H1 (cell line): ENCODE measurements around the gene BUD23. TPM values are rescaled to one million over a fixed set of nuclear protein-coding genes. Genes with fewer than 3 reads are reported as not detected.

Experiments used
- CTCF ChIA-PET: fragments of 300-600 bp; sonication (Branson Sonifier 250); formaldehyde crosslinking; loops from one replicate; lab custom pipeline; 2021; ENCODE audit not compliant: partially characterized antibody; lab: Charles Lee
- POLR2A ChIA-PET: fragments of 300-600 bp; sonication (Branson Sonifier 250); formaldehyde crosslinking; loops from one replicate; lab custom pipeline; 2021; ENCODE audit warnings: inconsistent platforms; ENCODE audit not compliant: partially characterized antibody; lab: Charles Lee
- DNase-seq, 2 experiments: peaks; one replicate each; pipeline versions ENCODE4 v3.0.0 to v3.0.0-alpha.2; 2010 to 2022; ENCODE audit warnings: low spot score in 2 of 2, low read depth in 1 of 2, mixed read lengths in 1 of 2
- FAIRE-seq: peaks from 2 replicates; lab custom pipeline; 2011; peaks lifted over from hg19 to GRCh38; lab: Jason Lieb, UNC
- H2AFZ ChIP-seq: 2 replicates; pipeline ENCODE4 v1.8.1; 2012; ENCODE audit warnings: low read length, inconsistent platforms
- H2AK5ac ChIP-seq: 2 replicates; pipeline ENCODE4 v1.6.1; 2013; ENCODE audit warnings: low read depth, low read length
- H2BK120ac ChIP-seq: replicated peaks from 2 replicates; pipeline ENCODE3; 2013; ENCODE audit warnings: low read depth, low read length, inconsistent platforms
- H2BK12ac ChIP-seq: 2 replicates; pipeline ENCODE4 v1.6.1; 2013; ENCODE audit warnings: low read depth, low read length
- H2BK15ac ChIP-seq: 2 replicates; pipeline ENCODE4 v1.6.1; 2013; ENCODE audit warnings: low read length
- H2BK20ac ChIP-seq: 2 replicates; pipeline ENCODE4 v1.6.1; 2013; ENCODE audit warnings: low read length
- H2BK5ac ChIP-seq: 2 replicates; pipeline ENCODE4 v1.6.1; 2013; ENCODE audit warnings: low read depth, low read length
- H3K14ac ChIP-seq: 2 replicates; pipeline ENCODE4 v1.6.1; 2013; ENCODE audit warnings: inconsistent platforms; ENCODE audit not compliant: insufficient read length
- H3K18ac ChIP-seq: 2 replicates; pipeline ENCODE4 v1.6.1; 2013; ENCODE audit warnings: low read length; ENCODE audit errors: extremely low read depth
- H3K23ac ChIP-seq: 2 replicates; pipeline ENCODE4 v1.6.1; 2013; ENCODE audit warnings: inconsistent platforms; ENCODE audit not compliant: insufficient read length
- H3K23me2 ChIP-seq: 2 replicates; pipeline ENCODE4 v1.6.1; 2013; ENCODE audit warnings: low read depth, low read length
- H3K27ac ChIP-seq: 2 replicates; pipeline ENCODE4 v1.6.1; 2011; ENCODE audit warnings: low read depth, low read length, inconsistent platforms
- H3K27me3 ChIP-seq, 4 experiments: replicated peaks in 1 of 4; 1 replicate in 1 of 4; 2 replicates in 3 of 4; pipeline versions ENCODE4 v1.6.1 to v1.8.1; 2011 to 2013; ENCODE audit warnings: low read length in 3 of 4, mild to moderate bottlenecking in 3 of 4, inconsistent platforms in 2 of 4, mixed read lengths in 2 of 4, moderate library complexity in 1 of 4; ENCODE audit not compliant: control insufficient read depth in 3 of 4, insufficient read depth in 3 of 4; ENCODE audit errors: extremely low read depth in 1 of 4
- H3K36me3 ChIP-seq, 4 experiments: 2 replicates each; pipeline versions ENCODE4 v1.6.1 to v1.8.1; 2011 to 2013; ENCODE audit warnings: mild to moderate bottlenecking in 4 of 4, low read length in 3 of 4, moderate library complexity in 2 of 4, control low read depth in 1 of 4, inconsistent platforms in 1 of 4; ENCODE audit not compliant: insufficient read depth in 4 of 4, control insufficient read depth in 2 of 4
- H3K4ac ChIP-seq: replicated peaks from 2 replicates; pipeline ENCODE3; 2013; ENCODE audit warnings: low read length, low read depth, mixed read lengths, inconsistent platforms; ENCODE audit not compliant: insufficient read length
- H3K4me1 ChIP-seq, 4 experiments: replicated peaks in 1 of 4; 1 replicate in 1 of 4; 2 replicates in 3 of 4; pipeline versions ENCODE4 v1.6.1 to v1.8.1; 2011 to 2013; ENCODE audit warnings: low read length in 3 of 4, inconsistent platforms in 2 of 4, mixed read lengths in 1 of 4; ENCODE audit not compliant: insufficient read depth in 4 of 4, control insufficient read depth in 3 of 4
- H3K4me2 ChIP-seq, 2 experiments: 2 replicates each; pipeline versions ENCODE4 v1.6.1 to v1.8.1; 2011 to 2013; ENCODE audit warnings: low read depth in 2 of 2, low read length in 2 of 2, control low read depth in 1 of 2, inconsistent platforms in 1 of 2, mild to moderate bottlenecking in 1 of 2; ENCODE audit not compliant: insufficient read depth in 1 of 2
- H3K4me3 ChIP-seq, 4 experiments: fragments of 200-600, 300-600 bp in 1 of 4; sonication (generic), shearing (Covaris generic), sonication (Bioruptor Twin) in 1 of 4; 2 replicates each; pipeline versions ENCODE4 v1.5.1 to v1.8.1; 2011 to 2016; ENCODE audit warnings: low read length in 4 of 4, low read depth in 3 of 4, control low read depth in 2 of 4, inconsistent platforms in 2 of 4, mild to moderate bottlenecking in 2 of 4, mixed read lengths in 1 of 4, moderate library complexity in 1 of 4; ENCODE audit not compliant: insufficient read depth in 2 of 4; ENCODE audit errors: extremely low read depth in 1 of 4
- H3K56ac ChIP-seq: replicated peaks from 2 replicates; pipeline ENCODE3; 2013; ENCODE audit warnings: low read depth, mild to moderate bottlenecking, mixed read lengths, low read length, inconsistent platforms; ENCODE audit not compliant: insufficient read length
- H3K79me1 ChIP-seq: 2 replicates; pipeline ENCODE4 v1.6.1; 2013; ENCODE audit warnings: low read depth, low read length, control low read depth
- H3K79me2 ChIP-seq, 2 experiments: 2 replicates each; pipeline versions ENCODE4 v1.6.1 to v1.8.1; 2012 to 2013; ENCODE audit warnings: low read length in 2 of 2, mild to moderate bottlenecking in 2 of 2, inconsistent platforms in 1 of 2; ENCODE audit not compliant: insufficient read depth in 2 of 2, control insufficient read depth in 1 of 2
- H3K9ac ChIP-seq, 4 experiments: replicated peaks in 1 of 4; 1 replicate in 1 of 4; 2 replicates in 3 of 4; pipeline versions ENCODE4 v1.6.1 to v1.8.1; 2011 to 2013; ENCODE audit warnings: low read depth in 3 of 4, low read length in 3 of 4, control low read depth in 2 of 4, mild to moderate bottlenecking in 2 of 4, moderate library complexity in 2 of 4, inconsistent platforms in 1 of 4; ENCODE audit errors: extremely low read depth in 1 of 4
- H3K9me3 ChIP-seq, 2 experiments: 2 replicates each; pipeline versions ENCODE4 v1.6.1 to v1.8.1; 2012 to 2013; ENCODE audit warnings: mild to moderate bottlenecking in 2 of 2, moderate library complexity in 2 of 2, control low read depth in 1 of 2, inconsistent platforms in 1 of 2, low read depth in 1 of 2, low read length in 1 of 2, mixed read lengths in 1 of 2; ENCODE audit not compliant: insufficient read depth in 2 of 2
- H4K20me1 ChIP-seq, 2 experiments: replicated peaks in 1 of 2; 2 replicates each; pipeline versions ENCODE3 to v1.8.1; 2011 to 2013; ENCODE audit warnings: inconsistent platforms in 2 of 2, low read length in 2 of 2, mild to moderate bottlenecking in 1 of 2; ENCODE audit not compliant: insufficient read depth in 2 of 2, control insufficient read depth in 1 of 2
- H4K5ac ChIP-seq: 2 replicates; pipeline ENCODE4 v1.6.1; 2013; ENCODE audit warnings: low read length, low read depth, mixed read lengths, inconsistent platforms; ENCODE audit not compliant: insufficient read length
- H4K8ac ChIP-seq: 2 replicates; pipeline ENCODE4 v1.8.0; 2013; ENCODE audit warnings: mild to moderate bottlenecking, moderate library complexity, low read length, inconsistent platforms; ENCODE audit not compliant: insufficient read depth; ENCODE audit errors: extremely low read depth
- H4K91ac ChIP-seq: replicated peaks from 2 replicates; pipeline ENCODE3; 2013; ENCODE audit warnings: low read length, mixed read lengths, inconsistent platforms; ENCODE audit not compliant: insufficient read length
- BACH1 ChIP-seq: IDR thresholded peaks from 2 replicates; pipeline ENCODE4 v1.6.1; 2012; ENCODE audit warnings: low read length, improper control_type of control experiment
- BCL11A ChIP-seq, 2 experiments: IDR thresholded peaks; one replicate each; pipeline ENCODE4 v1.6.1; 2011; ENCODE audit warnings: low read depth in 2 of 2, low read length in 2 of 2, mild to moderate bottlenecking in 2 of 2
- JUN ChIP-seq: IDR thresholded peaks from 2 replicates; pipeline ENCODE4 v1.6.1; 2011; ENCODE audit warnings: low read depth, mild to moderate bottlenecking, improper control_type of control experiment, low read length
- RBBP5 ChIP-seq: IDR thresholded peaks from 2 replicates; pipeline ENCODE4 v1.7.1; 2012; ENCODE audit warnings: low read depth, mild to moderate bottlenecking, inconsistent platforms, low read length, moderate library complexity, borderline replicate concordance
- RXRA ChIP-seq: IDR thresholded peaks from 2 replicates; pipeline ENCODE4 v1.6.1; 2011; ENCODE audit warnings: low read depth, mild to moderate bottlenecking, low read length, moderate library complexity; ENCODE audit not compliant: insufficient read depth
- SP1 ChIP-seq: IDR thresholded peaks from 2 replicates; pipeline ENCODE4 v1.6.1; 2011; ENCODE audit warnings: low read depth, low read length
- SP2 ChIP-seq: IDR thresholded peaks from 2 replicates; pipeline ENCODE4 v1.6.1; 2012; ENCODE audit warnings: mild to moderate bottlenecking, low read length, inconsistent platforms
- SRF ChIP-seq: IDR thresholded peaks from 2 replicates; pipeline ENCODE4 v1.6.1; 2011; ENCODE audit warnings: mild to moderate bottlenecking, low read depth, low read length, moderate library complexity
- SUZ12 ChIP-seq: fragments of 200-600 bp; sonication (generic); IDR thresholded peaks from 2 replicates; pipeline ENCODE4 v1.6.1; 2012; ENCODE audit warnings: mild to moderate bottlenecking, inconsistent platforms, low read length, moderate library complexity, mixed read lengths
- WGBS, 2 experiments: shearing (Covaris generic) in 1 of 2; methylation state at CpG; one replicate each; pipeline versions ENCODE4 v1.1.6 to v1.1.7; 2013 to 2015; ENCODE audit warnings: low lambda C conversion rate in 2 of 2, mixed read lengths in 2 of 2, inconsistent platforms in 1 of 2, low coverage in 1 of 2, missing lambda C conversion rate in 1 of 2; ENCODE audit not compliant: insufficient replicate concordance in 2 of 2, insufficient coverage in 1 of 2, insufficient read length in 1 of 2; ENCODE audit errors: extremely low coverage in 1 of 2, missing lambda C conversion rate in 1 of 2; 5-methylcytosine and 5-hydroxymethylcytosine counted together
- polyA plus RNA-seq, 7 experiments: library from polyadenylated mRNA; depleted of rRNA in 3 of 7; stranded (reverse) in 5 of 7; unstranded in 2 of 7; fragments of >200 nt in 5 of 7; fragments of 200-250 nt in 2 of 7; gene quantifications; 1 replicate in 5 of 7; 2 replicates in 1 of 7; 4 replicates in 1 of 7; pipeline versions ENCODE4 v1.2.1 to v1.2.3, GENCODE V29; 2011 to 2013; ENCODE audit warnings: missing spikeins in 2 of 7, mixed read lengths in 2 of 7
- total RNA-seq: library from RNA; stranded (reverse); fragmentation: NEBNext Ultra II Directional; extraction: Animal tissue kit (Norgen Biotek cat#: 25700); gene quantifications from 2 replicates; pipeline ENCODE4 v1.2.1, GENCODE V29; 2021

BUD23 gene
- total and polyA plus RNA-seq, 2 of the 8 experiments (the other 6 are each of a cell fraction or from before 2014, with no cell fraction given) = 72.3 to 78.4 TPM

DNA sequence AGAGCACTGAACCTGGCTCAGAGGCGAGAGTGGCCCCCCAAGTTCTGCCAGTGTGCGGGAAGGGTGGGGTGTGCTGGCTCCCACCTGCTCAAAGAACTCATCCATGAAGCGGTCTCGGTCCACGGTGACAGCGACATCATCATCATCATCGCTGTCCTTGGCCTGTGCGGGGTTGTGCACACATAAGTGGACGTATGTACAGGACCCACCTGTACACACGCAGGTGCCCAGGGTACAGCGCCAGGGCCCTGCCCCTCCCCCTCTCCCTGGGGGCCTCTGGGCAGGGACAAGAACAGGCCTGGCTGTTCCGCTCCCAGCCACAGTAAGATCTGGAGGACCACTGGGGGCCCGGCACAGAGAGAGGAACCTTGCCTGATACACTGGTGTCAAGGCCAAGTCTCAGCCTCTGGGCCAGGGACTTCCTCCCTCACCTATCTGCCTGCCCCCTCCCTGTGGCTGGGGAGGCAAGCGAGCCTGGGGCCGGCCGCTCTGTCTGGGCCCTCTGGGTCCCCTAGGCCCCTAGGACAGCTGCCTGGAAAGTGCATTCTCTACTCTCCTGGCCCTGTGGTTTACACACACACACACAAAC is 25.7 kb downstream of the BUD23 start:
- POLR2A ChIA-PET = interaction anchor here (0.7 to 2.4 kb wide), 4 partner anchors 8 to 88 kb away, joined by 3 to 7 read pairs (median 4); no protein-coding TSS in a partner anchor
- Histone ChIP-seq H3K14ac (no peak overlapping the region), H2BK5ac (no peak overlapping the region), H3K4me2 (no peak overlapping the region), H4K8ac (peak overlapping the region; percentile 2; the same call in 1 of the 2 replicates), H3K9ac (no peak overlapping the region), H3K4me3 (no peak overlapping the region), H2AFZ (no peak overlapping the region), H3K9me3 (no peaks in the 10 kb centered on the region), H3K79me1 (peaks cover 3% of the 10 kb centered on the region), H3K18ac (no peak overlapping the region), H3K79me2 (no peaks in the 10 kb centered on the region), H4K91ac (no peak overlapping the region), H3K36me3 (no peaks in the 10 kb centered on the region), H3K4me1 (peaks cover 0 to 10% (median 6%) of the 10 kb centered on the region in 4 experiments; a peak in 6 of 7 replicates), H3K27me3 (no peaks in the 10 kb centered on the region; a peak in 1 of 7 replicates), H3K4ac (no peak overlapping the region), H2AK5ac (no peak overlapping the region), H3K23ac (no peak overlapping the region), H4K5ac (no peak overlapping the region), H3K27ac (no peak overlapping the region), H3K56ac (no peak overlapping the region), H2BK120ac (no peak overlapping the region), H3K23me2 (no peaks in the 10 kb centered on the region), H2BK12ac (no peak overlapping the region), H2BK20ac (no peak overlapping the region), H2BK15ac (no peak overlapping the region), H4K20me1 (peaks cover 3 to 8% of the 10 kb centered on the region in 2 experiments)
- TF ChIP-seq SRF (no peak), BACH1 (no peak), SP1 (no peak), RBBP5 (no peak), RXRA (no peak), SP2 (no peak), JUN (no peak), BCL11A (IDR thresholded peaks at IDR 0.05; ENCODE audit: low read depth in 2 of 2, low read length in 2 of 2) (no peak), SUZ12 (no peak)
- FAIRE-seq (no peak), DNase-seq (no peak)
- WGBS, 2 experiments = 91% methylated on average over 16 of the region's 16 CpGs; no CpG with 5 or more reads in 1 of the 2 experiments
- CTCF ChIA-PET = interaction anchor here (1.0 to 9.7 kb wide), 5 partner anchors 8 to 102 kb away, joined by 3 to 130 read pairs (median 4); no protein-coding TSS in a partner anchor
